Choroid plexus epithelial cell (primary cell): ENCODE results near the gene ECM2.

ENCODE experiments used
- DNase-seq: peaks from one replicate; pipeline ENCODE4 v3.0.0-alpha.2; 2010; ENCODE audit warnings: low read depth
- H3K4me3 ChIP-seq: 2 replicates; pipeline ENCODE4 v1.5.1; 2011; ENCODE audit warnings: low read depth, mild to moderate bottlenecking, control low read depth, low read length, moderate library complexity
- CTCF ChIP-seq: conservative IDR thresholded peaks from 2 replicates; pipeline ENCODE4 v1.5.1; 2011; ENCODE audit warnings: low read depth, mild to moderate bottlenecking, control low read depth, inconsistent platforms, low read length, moderate library complexity

Gene ECM2

GRCh38 chr9:92474587-92474986, 61.2 kb downstream of the ECM2 start:
- TF ChIP-seq CTCF, result no peak
- H3K4me3 ChIP-seq, result no peak overlapping the region
- DNase-seq, result no peak

- DNase-seq, result no peak
- no peak overlapping the region for H3K4me3 ChIP-seq
- no peak for TF ChIP-seq CTCF
These were observed 67.6 kb downstream of the ECM2 start for GRCh38 chr9:92468206-92468605.

- H3K4me3 ChIP-seq, result no peak overlapping the region
- TF ChIP-seq CTCF, result no peak
- DNase-seq, result no peak
These were observed 68.3 kb downstream of the ECM2 start for GRCh38 chr9:92467511-92467910.

GRCh38 chr9:92467041-92467440, 68.7 kb downstream of the ECM2 start:
- no peak for DNase-seq
- no peak for TF ChIP-seq CTCF
- no peak overlapping the region for H3K4me3 ChIP-seq

GRCh38 chr9:92463984-92464383, 71.8 kb downstream of the ECM2 start:
- peak; percentile 87 for DNase-seq
- TF ChIP-seq CTCF, result no peak
- H3K4me3 ChIP-seq, result no peak overlapping the region

GRCh38 chr9:92463387-92463786, 72.4 kb downstream of the ECM2 start:
- no peak overlapping the region for H3K4me3 ChIP-seq

More at GRCh38 chr9:92463387-92463786, 72.4 kb downstream of the ECM2 start:
- no peak for DNase-seq
- no peak for TF ChIP-seq CTCF
